Measurements from ENCODE around the gene HEATR1.

- TF ChIP-seq CTCF (conservative IDR thresholded peaks at IDR 0.05) (no peak), EZH2 (IDR thresholded peaks at IDR 0.05; ENCODE audit: low read depth) (no peak)
Measured at GRCh38 chr1:236509203-236509602, 95.1 kb downstream of the HEATR1 start.
